Activated T-cell treated with anti-CD3 and anti-CD28 coated beads, Interleukin-2, amount 50 U/mL, for 1 hour (primary cell): ENCODE data around the gene ADGRL3.
"Not testable (repeated sequence)": the region's sequence is repeated elsewhere in the genome, so short reads cannot be mapped to it uniquely, and the experiment has no call there.

Experiments used
- DNase-seq: peaks from one replicate; pipeline ENCODE4 v3.0.0-alpha.2; 2020

Gene ADGRL3

DNA sequence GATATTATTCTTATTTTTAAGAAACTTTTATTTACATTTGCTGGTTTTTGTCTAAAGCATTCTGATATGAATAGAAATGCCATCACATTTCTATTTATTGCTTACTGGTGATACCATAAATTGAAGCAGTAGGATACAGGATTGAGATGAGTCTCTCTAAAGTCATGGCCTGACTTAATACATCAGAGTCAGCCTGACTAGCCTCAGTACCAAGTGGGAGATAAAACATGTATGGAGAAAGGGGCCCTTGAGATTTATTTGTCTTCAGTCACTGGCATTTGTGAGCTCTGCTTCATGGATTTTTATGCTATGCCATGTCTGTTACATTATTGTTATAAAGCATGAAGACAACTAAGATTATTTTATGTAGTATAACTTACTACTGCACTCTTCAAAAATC is 465.5 kb downstream of the ADGRL3 start:
- DNase-seq, result no peak

DNA sequence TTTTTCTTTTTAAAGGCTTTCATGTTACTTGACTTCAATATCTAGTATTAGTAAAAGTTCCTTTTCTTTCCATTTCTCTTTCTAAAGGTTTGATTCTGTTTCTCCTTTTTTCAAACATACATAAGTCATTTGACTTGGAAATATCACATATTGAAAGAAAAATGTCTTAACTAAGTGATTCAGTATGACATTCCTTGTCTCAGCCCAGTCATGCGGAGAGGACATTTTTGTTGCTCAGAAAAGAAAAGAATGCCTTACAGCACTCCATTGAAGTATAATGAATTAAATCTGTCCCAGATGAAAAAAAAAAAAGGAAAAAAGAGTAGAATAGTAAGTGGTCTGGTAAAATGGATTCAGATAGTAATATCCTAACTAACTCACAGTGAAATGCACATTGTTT is 466.1 kb downstream of the ADGRL3 start:
- DNase-seq, result no peak

DNA sequence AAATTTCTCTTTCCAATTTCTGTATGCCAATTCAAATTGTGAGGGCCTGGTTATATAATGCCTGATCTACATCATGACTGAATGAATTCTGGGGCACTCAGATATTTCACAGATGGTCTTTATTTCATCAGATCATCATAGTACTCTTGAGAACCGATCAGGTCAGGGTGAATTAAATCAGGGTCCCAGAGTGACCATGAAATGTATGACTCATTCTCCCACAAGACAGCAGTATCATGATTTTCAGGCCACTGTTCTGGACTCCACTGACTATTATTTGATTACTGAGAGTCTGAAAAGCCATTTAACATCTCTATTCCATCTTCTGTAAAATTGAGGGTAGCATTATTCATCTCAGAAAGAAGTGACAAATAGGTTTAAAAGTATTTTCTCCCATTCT is 471.5 kb downstream of the ADGRL3 start:
- DNase-seq, result no peak

DNA sequence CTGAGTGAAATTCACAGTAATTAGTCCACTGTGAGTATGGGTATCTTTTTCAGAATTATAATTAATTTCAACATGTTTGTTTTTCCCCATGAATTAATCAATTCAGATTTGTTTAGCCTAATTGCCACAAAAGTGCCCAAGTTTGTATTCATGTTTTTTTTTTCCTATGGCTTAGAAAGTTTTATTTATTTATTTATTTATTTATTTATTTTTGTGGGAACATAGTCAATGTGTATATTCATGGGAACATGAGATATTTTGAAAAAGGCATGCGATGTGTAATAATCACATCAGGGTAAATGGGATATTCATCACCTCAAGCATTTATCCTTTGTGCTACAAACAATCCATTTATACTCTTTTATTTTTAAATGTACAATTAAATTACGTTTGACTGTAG is 475.3 kb downstream of the ADGRL3 start:
- DNase-seq, result no peak

GRCh38 chr4:61678297-61678696 is 478.2 kb downstream of the ADGRL3 start:
- DNase-seq, result no peak

GRCh38 chr4:61693520-61693919 is 493.4 kb downstream of the ADGRL3 start:
- no peak for DNase-seq

GRCh38 chr4:61714387-61714911 is 514.3 kb downstream of the ADGRL3 start:
- no peak for DNase-seq

DNA sequence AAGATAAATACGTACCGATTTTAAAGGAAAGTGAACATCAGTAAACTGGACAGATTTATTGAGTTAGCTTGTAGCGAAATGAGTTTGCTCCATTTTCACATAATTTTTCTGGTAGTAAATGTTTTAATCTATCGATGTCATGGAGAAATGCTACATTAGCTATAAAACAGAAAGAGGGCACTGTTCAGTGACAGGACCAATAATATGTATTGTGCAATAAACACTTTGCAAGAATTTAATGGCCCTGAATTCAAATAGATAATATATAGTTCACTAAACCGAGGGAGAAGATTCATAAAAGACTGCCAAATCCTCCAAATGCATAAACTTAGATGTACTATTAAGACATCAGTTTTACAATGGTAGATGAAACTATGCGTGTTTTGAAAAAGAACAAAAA is 516.3 kb downstream of the ADGRL3 start:
- no peak for DNase-seq

DNA sequence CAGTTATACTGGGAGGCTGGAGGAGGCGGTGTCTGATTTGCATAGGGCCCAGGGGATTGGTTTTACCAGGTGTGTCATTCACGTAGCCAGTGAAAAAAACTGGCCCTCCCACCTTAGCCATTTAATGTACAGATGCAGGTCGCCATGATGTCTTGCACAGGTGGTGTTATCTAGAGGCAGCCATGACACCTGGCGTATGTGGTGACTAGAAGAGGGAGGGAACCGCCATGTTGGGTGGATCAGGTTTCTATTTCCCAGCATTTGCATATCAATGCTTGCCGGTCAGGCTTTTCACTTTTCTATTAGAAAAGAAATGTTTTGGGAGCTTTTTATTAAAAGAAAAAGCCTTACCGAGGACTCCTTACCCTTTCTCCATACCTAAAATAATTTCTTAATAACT is 523.4 kb downstream of the ADGRL3 start:
- DNase-seq, result no peak

DNA sequence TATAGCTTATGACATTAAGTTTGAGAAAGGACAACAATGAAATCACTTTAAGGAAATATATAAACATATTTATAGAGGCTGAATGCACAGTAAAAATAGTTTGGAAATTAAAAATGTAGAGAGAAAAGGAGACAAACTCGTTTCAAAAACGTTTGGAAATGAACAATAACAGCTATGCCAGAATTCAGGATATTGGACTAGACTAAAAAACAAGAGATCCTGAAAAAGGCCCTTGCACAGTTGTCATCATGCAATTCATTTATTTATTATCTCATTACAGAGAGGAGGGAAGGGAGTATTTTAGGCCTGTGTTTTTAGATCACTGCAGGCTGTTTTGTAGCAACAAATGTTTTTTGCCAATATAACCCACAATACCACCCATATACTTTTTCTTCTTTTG is 527.2 kb downstream of the ADGRL3 start:
- DNase-seq, result no peak

DNA sequence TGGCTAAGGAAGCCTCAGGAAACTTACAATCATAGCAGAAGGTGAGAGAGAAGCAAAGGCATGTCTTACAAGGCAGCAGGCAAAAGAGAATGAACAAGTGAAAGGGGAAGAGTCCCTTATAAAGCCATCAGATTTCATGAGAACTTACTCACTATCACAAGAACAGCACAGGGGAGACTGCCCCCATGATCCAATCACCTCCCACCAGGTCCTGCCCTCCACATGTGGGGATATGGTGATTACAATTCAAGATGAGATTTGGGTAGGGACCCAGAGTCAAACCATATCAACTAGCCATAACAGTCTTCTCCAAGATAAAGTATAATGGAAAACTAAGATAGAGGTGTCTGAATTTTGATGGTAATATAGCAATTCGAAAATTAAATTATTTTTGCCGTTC is 534.3 kb downstream of the ADGRL3 start:
- DNase-seq, result no peak

DNA sequence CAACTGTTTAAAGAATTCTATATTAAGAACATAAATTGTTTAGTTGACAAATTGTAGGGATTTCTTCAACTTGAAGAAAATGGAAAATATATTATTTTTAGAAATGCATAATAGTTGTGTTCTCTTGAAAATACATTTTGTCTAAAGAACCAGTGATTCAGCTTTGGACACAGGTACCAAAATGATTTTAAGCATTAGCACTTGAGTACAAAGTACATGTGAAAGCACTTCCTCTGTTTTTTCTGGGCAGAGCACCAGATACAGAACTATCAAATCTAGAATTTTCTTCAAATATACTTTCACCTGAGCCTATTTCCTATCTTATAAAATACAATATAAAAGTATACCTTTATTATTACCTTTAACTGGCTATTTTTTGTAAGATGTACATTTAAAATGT is 539.8 kb downstream of the ADGRL3 start:
- no peak for DNase-seq

DNA sequence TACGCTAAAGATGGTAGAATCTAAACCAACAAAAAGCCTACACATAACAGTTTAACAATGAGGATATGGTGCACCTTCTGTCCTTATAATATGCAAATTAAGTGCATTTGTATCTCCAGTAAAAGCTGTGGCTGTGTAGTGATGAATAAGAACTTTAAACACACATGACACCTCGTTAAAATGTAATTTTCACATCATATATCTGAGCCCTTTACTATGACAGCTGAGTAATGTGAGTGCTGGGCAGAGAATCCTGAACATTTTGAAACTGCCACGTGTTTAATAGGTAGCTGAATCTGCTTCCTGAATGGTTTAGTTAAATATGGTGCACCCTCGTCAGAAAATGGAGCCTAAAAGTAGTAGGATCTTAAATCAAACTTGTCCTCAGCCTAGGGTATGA is 540.8 kb downstream of the ADGRL3 start:
- no peak for DNase-seq

GRCh38 chr4:61741327-61742096 is 541.4 kb downstream of the ADGRL3 start:
- DNase-seq, result no peak

- DNase-seq, result no peak
Measured at GRCh38 chr4:61750810-61751209, 550.7 kb downstream of the ADGRL3 start.

- DNase-seq, result no peak
Measured at GRCh38 chr4:61752617-61753016, 552.5 kb downstream of the ADGRL3 start.

GRCh38 chr4:61753739-61754138 is 553.6 kb downstream of the ADGRL3 start:
- no peak for DNase-seq

DNA sequence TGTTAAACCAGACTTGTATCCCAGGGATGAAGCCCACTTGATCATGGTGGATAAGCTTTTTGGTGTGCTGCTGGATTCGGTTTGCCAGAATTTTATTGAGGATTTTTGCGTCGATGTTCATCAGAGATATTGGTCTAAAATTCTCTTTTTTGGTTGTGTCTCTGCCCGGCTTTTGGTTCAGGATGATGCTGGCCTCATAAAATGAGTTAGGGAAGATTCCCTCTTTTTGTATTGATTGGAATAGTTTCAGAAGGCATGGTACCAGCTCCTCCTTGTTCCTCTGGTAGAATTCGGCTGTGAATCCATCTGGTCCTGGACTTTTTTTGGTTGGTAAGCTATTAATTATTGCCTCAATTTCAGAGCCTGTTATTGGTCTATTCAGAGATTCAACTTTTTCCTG is 556.8 kb downstream of the ADGRL3 start:
- DNase-seq, result not testable (repeated sequence)

GRCh38 chr4:61757983-61758382 is 557.9 kb downstream of the ADGRL3 start:
- DNase-seq, result not testable (repeated sequence)

GRCh38 chr4:61758596-61758995 is 558.5 kb downstream of the ADGRL3 start:
- not testable (repeated sequence) for DNase-seq

DNA sequence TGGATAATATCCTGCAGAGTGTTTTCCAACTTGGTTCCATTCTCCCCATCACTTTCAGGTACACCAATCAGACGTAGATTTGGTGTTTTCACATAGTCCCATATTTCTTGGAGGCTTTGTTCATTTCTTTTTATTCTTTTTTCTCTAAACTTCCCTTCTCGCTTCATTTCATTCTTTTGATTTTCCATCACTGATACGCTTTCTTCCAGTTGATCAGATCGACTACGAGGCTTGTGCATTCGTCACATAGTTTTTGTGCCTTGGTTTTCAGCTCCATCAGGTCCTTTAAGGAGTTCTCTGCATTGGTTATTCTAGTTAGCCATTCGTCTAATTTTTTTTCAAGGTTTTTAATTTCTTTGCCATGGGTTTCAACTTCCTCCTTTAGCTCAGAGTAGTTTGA is 559.1 kb downstream of the ADGRL3 start:
- DNase-seq, result not testable (repeated sequence)

DNA sequence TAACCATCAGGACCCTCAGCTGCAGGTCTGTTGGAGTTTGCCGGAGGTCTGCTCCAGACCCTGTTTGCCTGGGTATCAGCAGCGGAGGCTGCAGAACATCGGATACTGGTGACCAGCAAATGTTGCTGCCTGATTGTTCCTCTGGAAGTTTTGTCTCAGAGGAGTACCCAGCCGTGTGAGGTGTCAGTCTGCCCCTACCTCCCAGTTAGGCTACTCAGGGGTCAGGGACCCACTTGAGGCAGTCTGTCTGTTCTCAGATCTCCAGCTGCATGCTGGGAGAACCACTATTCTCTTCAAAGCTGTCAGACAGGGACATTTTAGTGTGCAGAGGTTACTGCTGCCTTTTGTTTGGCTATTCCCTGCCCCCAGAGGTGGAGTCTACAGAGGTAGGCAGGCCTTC is 559.8 kb downstream of the ADGRL3 start:
- DNase-seq, result not testable (repeated sequence)

- DNase-seq, result no peak
Measured at GRCh38 chr4:61760820-61761219, 560.7 kb downstream of the ADGRL3 start.

DNA sequence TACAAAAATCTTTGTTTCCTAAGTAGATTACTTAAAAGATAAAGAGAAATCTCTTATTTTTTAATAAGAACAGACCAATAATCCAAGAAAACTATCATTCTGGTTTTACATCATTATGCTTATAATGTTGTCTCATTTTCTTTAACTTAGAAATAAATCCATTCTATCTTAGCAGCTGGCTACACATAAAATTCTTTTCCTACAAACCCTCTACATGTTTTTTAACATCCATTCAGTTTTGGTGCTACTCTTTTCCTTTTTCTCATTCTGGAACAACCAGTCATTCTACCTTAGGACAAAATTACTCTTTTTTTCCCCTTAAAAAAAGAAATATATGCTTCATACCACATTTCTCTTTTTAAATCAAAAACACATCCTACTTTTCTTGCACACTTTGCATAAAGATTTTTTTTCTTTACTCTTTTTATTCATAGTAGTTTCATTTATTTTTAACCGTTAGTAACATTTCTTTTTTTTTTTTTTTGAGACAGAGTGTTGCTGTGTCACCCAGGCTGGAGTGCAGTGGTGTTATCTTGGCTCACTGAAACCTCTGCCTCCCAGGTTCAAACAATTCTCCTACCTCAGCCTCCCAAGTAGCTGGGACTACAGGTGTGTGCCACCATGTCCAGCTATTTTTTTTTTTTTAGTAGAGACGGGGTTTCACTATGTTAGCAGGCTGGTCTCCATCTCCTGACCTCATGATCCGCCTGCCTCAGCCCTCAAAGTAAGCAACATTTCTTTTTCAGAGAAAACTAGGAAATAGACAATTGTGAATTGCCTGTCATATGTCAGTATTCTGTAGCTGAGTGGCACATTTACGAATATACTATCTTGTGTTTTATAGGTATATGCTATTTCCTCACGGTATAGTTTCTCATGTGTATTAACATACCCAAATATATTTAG is 562.8 kb downstream of the ADGRL3 start:
- DNase-seq, result no peak
